GM19099 (cell line): ENCODE measurements around the gene UACA.

Source experiments
- POLR2A ChIP-seq: IDR thresholded peaks from 3 replicates; pipeline ENCODE4 v1.6.1; 2011; ENCODE audit warnings: low read depth; ENCODE audit not compliant: insufficient read length; ENCODE audit errors: extremely low read depth

The UACA gene

GRCh38 chr15:70741677-70742293 is 21.6 kb downstream of the UACA start:
- no peak for TF ChIP-seq POLR2A

GRCh38 chr15:70741107-70741531 is 22.2 kb downstream of the UACA start:
- no peak for TF ChIP-seq POLR2A

DNA sequence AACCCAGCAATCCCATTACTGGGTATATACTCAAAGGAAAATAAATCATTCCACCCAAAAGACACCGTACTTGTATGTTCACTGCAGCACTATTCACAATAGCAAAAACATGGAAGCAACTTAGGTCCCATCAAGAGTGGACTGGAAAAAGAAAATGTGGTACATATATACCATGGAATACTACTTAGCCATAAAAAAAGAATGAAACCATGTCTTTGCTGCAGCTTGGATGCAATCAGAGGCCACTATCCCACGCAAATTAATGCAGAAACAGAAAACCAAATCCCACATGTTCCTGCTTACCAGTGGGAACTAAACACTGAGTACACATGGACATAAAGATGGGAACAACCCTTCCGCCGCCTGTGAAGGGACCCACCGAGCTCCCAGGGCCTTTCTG is 34.2 kb downstream of the UACA start:
- TF ChIP-seq POLR2A: no peak

DNA sequence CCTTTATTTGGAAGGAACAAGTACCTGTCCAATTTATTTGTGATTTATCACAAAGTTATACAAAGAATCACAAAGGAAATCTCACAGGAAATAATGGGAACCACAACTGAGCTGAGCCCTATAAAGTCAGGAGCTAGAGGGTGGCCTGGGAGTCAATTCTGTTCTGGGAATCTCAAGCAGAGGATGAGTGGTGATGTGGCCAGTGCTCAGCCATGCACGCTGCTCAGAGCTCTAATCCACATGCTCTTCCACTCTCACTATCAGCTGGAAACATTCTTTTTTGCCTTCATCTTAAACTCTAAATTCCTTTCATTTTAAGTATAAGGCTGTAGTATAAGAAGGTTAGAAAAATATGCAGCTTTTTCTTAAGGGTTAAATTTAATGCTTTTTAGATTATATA is 36.6 kb downstream of the UACA start:
- TF ChIP-seq POLR2A: no peak

DNA sequence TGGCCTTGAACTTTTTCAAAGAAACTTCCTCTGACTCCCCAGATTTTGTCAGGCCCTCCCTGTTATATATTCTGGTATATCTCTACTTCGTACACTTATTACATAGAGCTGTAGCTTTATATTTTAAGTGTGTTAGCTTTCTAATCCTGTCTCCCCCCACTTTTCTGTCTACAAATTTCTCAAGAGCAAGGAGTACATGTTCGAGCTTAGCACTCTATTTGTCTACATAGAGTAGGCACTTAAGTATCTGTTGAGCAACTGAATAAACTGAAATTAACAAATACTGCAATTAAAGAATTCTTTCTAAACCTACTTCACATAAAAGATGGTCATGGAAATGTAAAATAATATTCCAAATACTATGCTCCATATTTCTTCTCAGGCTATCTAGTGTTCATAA is 39.4 kb downstream of the UACA start:
- TF ChIP-seq POLR2A: no peak

GRCh38 chr15:70723122-70723422 is 40.3 kb downstream of the UACA start:
- TF ChIP-seq POLR2A: no peak

- TF ChIP-seq POLR2A: no peak
These were observed 40.9 kb downstream of the UACA start for GRCh38 chr15:70722266-70723121.

DNA sequence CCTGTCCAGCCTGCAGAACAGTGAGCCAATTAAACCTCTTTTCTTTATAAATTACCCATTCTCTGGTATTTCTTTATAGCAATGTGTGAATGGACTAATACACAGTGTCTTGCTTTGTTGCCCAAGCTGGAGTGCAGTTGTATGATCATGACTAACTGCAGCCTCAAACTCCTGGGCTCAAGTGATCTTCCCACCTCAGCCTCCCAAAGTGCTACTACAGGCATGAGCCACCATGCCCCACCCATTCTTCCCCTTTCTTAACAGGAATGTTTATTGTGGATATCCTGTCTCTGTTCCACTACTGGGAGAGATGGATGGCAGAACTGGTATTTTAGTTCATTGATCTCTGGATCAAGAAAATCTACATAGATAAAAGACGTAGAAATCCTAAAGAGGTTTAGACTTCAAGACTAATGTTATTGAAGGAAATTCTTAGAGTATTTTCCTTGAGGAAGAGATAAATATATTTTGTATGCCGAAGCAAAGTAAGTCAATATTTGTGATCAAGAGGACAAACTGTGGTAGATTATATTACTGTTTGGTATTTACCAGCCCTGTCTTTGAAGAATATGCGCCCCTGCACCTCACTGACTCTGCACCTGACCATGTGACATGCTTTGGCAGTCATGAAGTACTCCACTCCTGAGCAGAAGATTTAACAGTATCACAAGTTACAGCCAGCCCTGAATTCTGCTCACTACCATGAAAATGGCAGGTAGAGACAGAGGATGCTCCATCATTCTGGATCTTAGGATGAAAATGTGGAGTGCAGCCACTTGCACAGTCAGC is 42.9 kb downstream of the UACA start:
- TF ChIP-seq POLR2A: no peak

DNA sequence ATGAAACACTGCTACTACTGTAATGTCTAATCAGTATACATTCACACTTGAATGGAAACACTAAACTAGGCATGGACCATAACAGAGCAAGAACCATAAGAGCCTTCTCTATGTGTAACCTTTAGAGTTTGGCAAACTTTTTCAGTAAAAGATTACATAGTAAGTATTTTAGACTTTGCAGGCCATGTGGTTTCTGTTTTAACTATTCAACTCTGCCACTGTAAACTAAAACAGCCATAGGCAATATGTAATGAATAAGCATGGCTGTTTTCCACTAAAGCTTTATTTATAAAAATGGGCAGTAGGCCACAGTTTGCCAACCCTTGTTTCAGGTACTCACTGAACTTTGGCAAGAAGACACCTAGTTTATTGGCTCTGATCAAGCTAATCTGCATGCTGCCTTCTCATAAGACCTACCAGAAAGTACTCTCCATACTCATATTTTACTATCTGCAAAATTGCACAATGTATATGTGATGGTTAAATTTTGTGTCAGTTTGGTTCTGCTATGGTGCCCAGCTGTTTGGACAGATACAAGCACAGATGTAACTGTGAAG is 46.0 kb downstream of the UACA start:
- no peak for TF ChIP-seq POLR2A

DNA sequence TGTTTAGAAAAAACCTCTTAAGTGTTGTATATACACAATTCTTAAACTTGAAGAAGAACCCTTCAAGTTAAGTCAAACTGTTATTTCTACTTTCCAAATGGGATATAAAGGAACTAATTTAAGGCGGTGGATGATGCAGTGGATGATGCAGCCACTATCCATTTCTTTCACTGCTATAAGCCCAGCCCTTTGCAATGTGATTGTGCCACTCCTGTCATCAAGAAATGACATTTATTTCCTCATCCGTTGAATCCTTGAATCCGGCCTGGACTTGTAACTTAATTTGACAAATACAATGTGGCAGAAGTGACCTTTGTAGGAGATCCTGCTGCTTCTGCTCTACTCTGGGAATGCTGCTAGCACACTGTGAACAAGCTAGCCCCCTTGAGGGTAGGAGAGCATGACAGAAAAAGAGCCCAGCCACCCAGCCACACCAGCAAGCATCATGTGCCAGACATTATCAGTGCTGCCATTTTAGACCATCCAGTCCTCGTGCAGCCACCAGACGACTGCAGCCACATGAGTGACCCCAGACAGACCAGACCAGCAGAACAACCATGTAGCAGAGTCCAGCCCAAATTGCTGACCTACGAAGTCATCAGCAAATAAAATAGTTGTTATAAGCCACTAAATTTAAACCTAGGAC is 47.4 kb downstream of the UACA start:
- no peak for TF ChIP-seq POLR2A

- no peak for TF ChIP-seq POLR2A
These were observed 48.8 kb downstream of the UACA start for GRCh38 chr15:70714565-70714964.

DNA sequence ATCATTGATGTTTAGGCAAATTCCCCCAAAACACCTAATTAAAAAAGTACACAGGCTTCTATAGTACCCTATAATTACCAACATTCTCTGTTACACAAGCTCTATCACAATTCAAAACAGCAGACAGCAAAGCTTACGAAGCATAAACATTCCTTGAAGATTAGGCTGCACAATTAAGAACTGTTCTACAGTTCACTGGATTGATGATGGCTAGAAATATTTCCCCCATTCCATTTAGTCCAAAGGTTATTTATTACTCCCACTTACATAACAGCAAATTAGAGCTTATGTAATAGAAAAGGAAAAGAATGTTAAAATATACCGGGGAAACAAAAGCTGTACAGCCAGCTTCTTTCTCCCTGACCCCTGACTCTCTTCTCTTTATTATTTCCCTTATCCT is 49.3 kb downstream of the UACA start:
- no peak for TF ChIP-seq POLR2A

- TF ChIP-seq POLR2A: no peak
These were observed 51.1 kb downstream of the UACA start for GRCh38 chr15:70712271-70712670.

DNA sequence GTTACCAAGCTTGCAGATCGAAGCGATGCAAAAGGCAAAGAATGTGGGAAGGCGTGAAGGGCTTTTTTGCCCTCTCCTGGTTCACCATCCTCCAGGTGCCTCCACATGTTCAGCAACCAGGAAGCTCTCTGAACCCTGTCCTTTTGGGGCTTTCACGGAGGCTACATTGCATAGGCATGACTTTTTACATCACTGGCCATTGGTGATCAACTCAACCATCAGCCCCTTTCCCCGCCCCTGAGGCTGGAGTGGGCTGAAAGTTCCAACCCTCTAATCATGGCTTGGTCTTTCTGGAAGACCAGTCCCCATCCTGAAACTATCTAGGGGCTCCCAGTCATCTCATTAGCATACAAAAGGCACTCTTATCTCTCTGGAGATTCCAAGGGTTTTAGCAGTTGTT is 52.6 kb downstream of the UACA start:
- TF ChIP-seq POLR2A: no peak

DNA sequence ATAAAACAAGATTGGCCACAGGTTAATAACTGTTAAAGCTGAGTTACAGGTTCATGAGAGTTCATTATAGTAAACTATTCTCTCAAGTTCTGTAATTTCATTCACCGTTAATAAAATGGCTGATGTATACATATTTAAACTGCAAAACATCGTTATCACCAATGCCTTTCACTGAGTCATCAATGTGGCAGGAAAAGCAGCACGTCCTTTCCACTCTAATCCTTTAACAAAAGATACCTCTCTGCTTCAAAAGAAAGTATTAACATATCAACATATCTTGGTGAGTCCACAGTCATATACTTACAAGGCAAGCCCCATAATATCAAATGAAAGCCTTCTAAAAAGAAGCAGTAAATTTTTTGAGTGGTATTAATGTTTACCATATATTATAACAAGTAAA is 54.5 kb downstream of the UACA start:
- TF ChIP-seq POLR2A: no peak

DNA sequence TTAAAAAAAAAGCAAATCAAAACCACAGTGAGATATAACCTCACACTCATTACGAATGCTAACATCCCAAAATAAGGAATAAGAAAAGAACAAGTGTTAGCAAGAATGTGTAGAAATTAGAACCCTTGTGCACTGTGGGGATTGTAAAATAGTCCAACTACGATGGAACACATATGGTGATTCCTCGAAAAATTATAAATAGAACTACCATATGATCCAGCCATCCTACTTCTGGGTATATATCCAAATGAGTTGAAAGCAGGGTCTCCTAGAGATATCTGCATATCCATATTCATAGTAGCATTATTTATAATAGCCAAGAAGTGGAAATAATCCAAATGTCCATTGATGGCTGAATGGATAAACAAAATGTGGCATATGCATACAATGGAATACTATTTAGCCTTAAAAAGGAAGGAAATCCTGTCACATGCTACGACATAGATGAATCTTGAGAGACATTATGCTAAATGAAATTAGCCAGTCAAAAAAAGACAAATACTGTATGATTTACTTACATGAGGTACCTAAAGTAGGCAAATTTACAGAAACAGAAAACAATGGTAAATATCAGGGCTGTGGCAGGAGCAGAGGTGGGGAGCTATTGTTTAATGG is 55.6 kb downstream of the UACA start:
- no peak for TF ChIP-seq POLR2A
